Measurements from ENCODE around the gene C19orf12.

C19orf12 gene

DNA sequence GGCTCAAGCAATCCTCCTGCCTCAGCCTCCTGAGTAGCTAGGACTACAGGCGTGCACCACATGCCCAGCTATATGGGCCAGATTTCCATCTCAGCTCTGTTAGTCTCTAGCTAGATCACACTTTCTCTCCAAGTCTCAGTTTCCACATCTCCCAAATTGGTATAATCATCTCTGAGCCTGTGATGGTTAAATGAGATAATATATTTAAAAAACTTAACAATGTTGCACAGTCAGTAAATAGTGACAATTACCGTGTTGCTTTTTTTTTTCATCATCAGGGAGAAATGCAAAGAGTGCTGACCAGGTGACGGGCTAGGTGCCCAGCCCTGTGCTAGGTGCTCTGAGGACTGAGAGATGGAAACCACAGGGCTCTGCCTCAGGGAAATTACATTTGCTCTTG, 36.9 kb upstream of the C19orf12 start:
- Histone ChIP-seq H3K4me1 (ENCODE audit: control insufficient read depth, insufficient read depth, low read length) (no peaks in the 10 kb centered on the region), H3K27me3 (ENCODE audit: control insufficient read depth, insufficient read depth, low read length) (peaks cover 3% of the 10 kb centered on the region), H3K4me3 (ENCODE audit: low read length) (no peak overlapping the region), H3K9me3 (ENCODE audit: control insufficient read depth, low read length) (no peaks in the 10 kb centered on the region), H3K36me3 (ENCODE audit: control insufficient read depth, insufficient read depth, low read length) (no peaks in the 10 kb centered on the region), H3K9ac (ENCODE audit: low read length) (no peak overlapping the region)

DNA sequence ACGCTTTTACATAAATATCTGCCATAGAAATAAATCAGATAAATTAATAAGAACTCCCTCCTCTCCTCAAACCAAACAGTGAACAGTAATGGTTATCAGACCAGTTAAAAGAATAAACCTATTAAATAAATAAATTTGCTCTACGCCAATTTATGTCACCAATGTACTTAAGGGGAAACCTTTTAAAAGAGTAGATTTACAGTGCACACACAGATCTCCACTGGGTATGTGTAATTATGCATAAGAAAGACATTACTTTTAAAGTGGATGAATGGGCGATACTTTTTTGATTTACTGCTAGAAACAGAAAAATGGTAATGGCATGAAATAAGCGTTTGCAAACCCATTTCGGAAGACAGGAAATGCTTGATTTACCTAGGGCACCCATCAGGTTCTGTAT, 34.9 kb upstream of the C19orf12 start:
- Histone ChIP-seq H3K4me1 (ENCODE audit: control insufficient read depth, insufficient read depth, low read length) (no peaks in the 10 kb centered on the region), H3K27me3 (ENCODE audit: control insufficient read depth, insufficient read depth, low read length) (peaks cover 3% of the 10 kb centered on the region), H3K9ac (ENCODE audit: low read length) (no peak overlapping the region), H3K9me3 (ENCODE audit: control insufficient read depth, low read length) (no peaks in the 10 kb centered on the region), H3K4me3 (ENCODE audit: low read length) (no peak overlapping the region), H3K36me3 (ENCODE audit: control insufficient read depth, insufficient read depth, low read length) (no peaks in the 10 kb centered on the region)

DNA sequence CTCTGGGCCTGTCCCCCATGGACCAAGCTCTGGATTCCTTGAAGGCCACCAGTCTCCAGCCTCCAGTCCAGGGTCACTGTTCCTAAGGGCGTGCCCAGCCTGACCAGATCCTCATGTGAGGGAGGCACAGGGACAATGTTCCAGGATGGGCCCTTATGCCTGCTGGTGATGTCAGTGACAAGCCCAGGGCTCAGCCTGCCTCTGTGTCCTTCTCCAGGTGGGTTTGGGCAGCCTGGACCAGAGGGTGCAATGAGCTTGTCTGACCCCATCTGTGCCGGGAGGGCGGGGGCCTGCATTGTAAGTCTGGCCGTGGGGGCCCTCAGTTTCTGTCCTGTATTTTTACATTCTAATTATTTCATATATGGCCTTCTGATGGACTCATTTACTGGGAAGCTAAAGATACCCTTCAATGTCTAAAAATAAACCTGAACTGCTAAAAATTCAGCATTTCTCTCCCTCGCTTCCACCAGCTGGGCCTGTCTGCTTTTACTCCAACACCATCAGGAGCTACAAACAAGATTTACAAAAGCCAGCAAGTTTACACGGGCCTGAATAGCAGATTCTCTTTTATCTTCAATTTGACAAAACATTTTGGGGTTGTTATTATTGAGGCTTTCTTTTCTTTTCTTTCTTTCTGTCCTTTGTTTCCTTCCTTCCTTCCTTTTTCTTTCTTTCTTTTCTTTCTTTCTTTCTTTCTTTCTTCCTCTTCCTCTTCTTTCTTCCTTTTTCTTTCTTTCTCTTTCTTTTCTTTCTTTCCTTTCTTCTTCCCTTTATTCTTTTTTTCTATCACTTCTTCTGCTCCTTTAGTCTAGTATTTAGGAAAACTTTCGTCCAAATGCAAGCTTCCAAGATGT, 34.2 kb upstream of the C19orf12 start:
- no peak overlapping the region for H3K9ac ChIP-seq (ENCODE audit: low read length)
- H3K4me3 ChIP-seq (ENCODE audit: low read length) = no peak overlapping the region
- H3K36me3 ChIP-seq (ENCODE audit: control insufficient read depth, insufficient read depth, low read length) = no peaks in the 10 kb centered on the region
- no peaks in the 10 kb centered on the region for H3K4me1 ChIP-seq (ENCODE audit: control insufficient read depth, insufficient read depth, low read length)
- H3K9me3 ChIP-seq (ENCODE audit: control insufficient read depth, low read length) = no peaks in the 10 kb centered on the region
- peaks cover 3% of the 10 kb centered on the region for H3K27me3 ChIP-seq (ENCODE audit: control insufficient read depth, insufficient read depth, low read length)

DNA sequence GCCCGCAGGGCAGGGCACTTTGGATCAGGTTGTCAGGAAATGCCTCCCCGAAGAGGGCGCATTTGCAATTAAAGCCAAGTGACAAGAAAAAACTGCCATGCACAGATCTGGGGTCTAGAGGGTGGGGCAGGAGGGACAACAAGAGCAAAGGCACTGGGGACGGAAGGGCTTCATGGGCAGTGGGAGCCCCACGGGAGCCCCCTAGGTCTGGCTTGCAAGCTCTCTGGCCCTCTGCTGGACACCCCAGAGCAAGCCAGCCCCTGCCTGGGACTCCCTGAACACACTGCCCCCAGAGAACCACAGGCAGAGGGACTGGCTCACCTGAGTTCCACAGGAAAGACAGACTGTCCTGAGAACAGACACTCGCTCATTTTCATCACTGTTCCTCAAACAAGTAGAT, 30.2 kb upstream of the C19orf12 start:
- H3K9me3 ChIP-seq (ENCODE audit: control insufficient read depth, low read length) = no peaks in the 10 kb centered on the region

DNA sequence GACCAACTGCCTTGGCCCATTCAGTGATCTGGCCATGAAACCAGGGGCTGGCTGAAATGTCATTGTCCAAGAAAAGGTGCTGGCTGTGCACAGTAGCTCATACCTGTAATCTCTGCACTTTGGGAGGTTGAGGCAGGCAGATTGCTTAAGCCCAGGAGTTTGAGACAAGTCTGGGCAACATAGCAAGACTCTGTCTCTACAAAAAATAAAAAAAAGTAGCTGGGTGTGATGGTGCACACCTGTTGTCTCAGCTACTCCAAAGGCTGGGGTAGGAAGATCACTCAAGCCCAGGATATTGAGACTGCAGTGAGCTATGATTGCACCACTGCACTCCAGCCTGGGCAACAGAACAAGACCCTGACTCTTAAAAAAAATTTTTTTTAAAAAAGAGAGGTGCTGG, 28.6 kb upstream of the C19orf12 start:
- Histone ChIP-seq H3K9ac (ENCODE audit: low read length) (no peak overlapping the region), H3K4me1 (ENCODE audit: control insufficient read depth, insufficient read depth, low read length) (no peaks in the 10 kb centered on the region), H3K4me3 (ENCODE audit: low read length) (no peak overlapping the region), H3K27me3 (ENCODE audit: control insufficient read depth, insufficient read depth, low read length) (no peaks in the 10 kb centered on the region), H3K36me3 (ENCODE audit: control insufficient read depth, insufficient read depth, low read length) (no peaks in the 10 kb centered on the region), H3K9me3 (ENCODE audit: control insufficient read depth, low read length) (no peaks in the 10 kb centered on the region)

More for the DNA sequence above, 30.2 kb upstream of the C19orf12 start:
- Histone ChIP-seq H3K4me1 (ENCODE audit: control insufficient read depth, insufficient read depth, low read length) (no peaks in the 10 kb centered on the region), H3K27me3 (ENCODE audit: control insufficient read depth, insufficient read depth, low read length) (no peaks in the 10 kb centered on the region), H3K4me3 (ENCODE audit: low read length) (no peak overlapping the region), H3K36me3 (ENCODE audit: control insufficient read depth, insufficient read depth, low read length) (no peaks in the 10 kb centered on the region), H3K9ac (ENCODE audit: low read length) (no peak overlapping the region)

DNA sequence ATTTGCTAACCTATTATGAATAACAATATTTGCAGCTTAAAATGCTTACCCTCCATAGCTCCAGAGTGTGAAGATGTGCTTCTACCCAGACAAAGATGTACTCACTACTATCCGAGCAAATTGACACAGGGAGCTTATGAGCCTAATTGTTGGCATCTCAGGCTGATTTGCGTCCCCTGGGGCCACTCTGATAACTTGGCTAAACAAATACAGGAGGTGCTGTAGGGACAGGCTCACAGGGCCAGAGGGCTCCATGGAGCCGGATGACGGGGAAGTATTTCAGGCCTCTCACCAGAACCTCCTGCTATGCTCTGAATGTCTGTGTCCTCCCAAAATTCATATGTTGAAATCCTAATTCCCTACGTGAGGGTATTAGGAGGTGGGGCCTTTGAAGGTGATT, 26.7 kb upstream of the C19orf12 start:
- Histone ChIP-seq H3K27me3 (ENCODE audit: control insufficient read depth, insufficient read depth, low read length) (no peaks in the 10 kb centered on the region), H3K36me3 (ENCODE audit: control insufficient read depth, insufficient read depth, low read length) (no peaks in the 10 kb centered on the region), H3K9me3 (ENCODE audit: control insufficient read depth, low read length) (no peaks in the 10 kb centered on the region), H3K9ac (ENCODE audit: low read length) (no peak overlapping the region), H3K4me3 (ENCODE audit: low read length) (no peak overlapping the region), H3K4me1 (ENCODE audit: control insufficient read depth, insufficient read depth, low read length) (no peaks in the 10 kb centered on the region)

DNA sequence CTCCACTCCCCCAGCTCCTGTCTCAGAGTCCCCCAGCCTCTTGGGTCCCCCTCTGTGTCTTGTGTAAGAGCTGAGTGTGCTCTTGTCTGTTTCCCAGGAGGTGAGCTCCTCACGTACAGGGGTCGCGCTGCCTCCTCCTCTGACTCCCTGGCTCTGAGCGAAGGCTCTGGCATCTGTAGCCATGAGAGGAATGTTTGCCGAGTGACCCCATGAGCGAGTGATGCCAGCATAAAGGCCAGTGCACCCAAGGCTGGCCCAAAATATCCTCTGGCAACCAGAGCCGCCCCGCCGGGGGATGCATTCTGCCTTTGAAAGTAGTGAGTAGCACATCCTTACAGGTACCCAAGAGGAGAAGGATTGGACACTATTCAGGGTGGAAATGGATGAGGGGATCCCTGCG, 26.2 kb upstream of the C19orf12 start:
- H3K36me3 ChIP-seq (ENCODE audit: control insufficient read depth, insufficient read depth, low read length) = no peaks in the 10 kb centered on the region
- no peaks in the 10 kb centered on the region for H3K9me3 ChIP-seq (ENCODE audit: control insufficient read depth, low read length)
- H3K4me1 ChIP-seq (ENCODE audit: control insufficient read depth, insufficient read depth, low read length) = no peaks in the 10 kb centered on the region
- no peak overlapping the region for H3K4me3 ChIP-seq (ENCODE audit: low read length)
- no peaks in the 10 kb centered on the region for H3K27me3 ChIP-seq (ENCODE audit: control insufficient read depth, insufficient read depth, low read length)
- H3K9ac ChIP-seq (ENCODE audit: low read length) = no peak overlapping the region

DNA sequence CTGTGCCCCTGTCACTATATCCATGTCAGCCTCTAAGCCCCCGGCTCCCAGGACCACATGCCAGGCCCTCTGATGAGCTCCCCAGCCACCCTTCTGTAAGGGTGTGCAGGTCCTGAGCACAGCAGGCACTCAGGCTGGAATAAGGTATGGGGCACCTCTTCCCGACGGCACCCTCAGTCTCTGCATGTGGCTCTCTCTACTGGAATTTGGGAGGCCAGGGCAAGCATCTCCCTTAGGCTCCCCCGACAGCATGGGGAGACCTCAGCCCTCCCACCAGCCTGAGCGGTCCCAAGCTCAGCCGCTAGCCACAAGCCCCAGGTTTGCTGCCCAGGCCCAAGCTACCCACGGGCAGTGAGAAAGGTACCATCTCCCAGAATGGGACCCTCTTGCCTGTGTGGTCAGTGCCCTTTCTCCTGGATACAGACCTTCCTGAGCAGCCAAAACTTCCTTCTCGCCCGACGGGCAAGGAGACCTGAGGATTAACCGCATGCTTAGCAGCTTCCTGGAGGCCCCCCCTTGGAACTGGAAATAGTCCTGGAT, 22.5 kb upstream of the C19orf12 start:
- Histone ChIP-seq H3K4me1 (ENCODE audit: control insufficient read depth, insufficient read depth, low read length) (no peaks in the 10 kb centered on the region), H3K9ac (ENCODE audit: low read length) (no peak overlapping the region), H3K4me3 (ENCODE audit: low read length) (no peak overlapping the region), H3K27me3 (ENCODE audit: control insufficient read depth, insufficient read depth, low read length) (no peaks in the 10 kb centered on the region), H3K9me3 (ENCODE audit: control insufficient read depth, low read length) (no peaks in the 10 kb centered on the region), H3K36me3 (ENCODE audit: control insufficient read depth, insufficient read depth, low read length) (no peaks in the 10 kb centered on the region)

DNA sequence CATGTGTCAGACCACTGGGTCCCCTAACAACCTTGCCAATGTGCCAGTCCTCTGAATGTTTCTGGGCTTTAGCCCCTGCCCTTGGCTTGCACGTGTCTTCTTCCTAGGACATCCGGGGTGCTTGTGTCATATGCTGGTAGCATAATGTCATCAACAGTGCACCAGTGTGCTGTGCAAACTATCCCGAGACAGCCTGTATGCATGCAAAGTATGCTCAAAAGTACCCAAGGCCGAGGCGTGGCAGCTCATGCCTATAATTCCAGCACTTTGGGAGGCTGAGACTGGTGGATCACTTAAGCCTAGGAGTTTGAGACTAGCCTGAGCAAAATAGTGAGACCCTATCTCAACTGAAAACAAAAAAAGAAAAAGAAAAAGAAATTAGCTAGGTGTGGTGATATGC, 20.8 kb upstream of the C19orf12 start:
- H3K4me3 ChIP-seq (ENCODE audit: low read length) = no peak overlapping the region
- H3K36me3 ChIP-seq (ENCODE audit: control insufficient read depth, insufficient read depth, low read length) = no peaks in the 10 kb centered on the region
- no peaks in the 10 kb centered on the region for H3K4me1 ChIP-seq (ENCODE audit: control insufficient read depth, insufficient read depth, low read length)
- no peak overlapping the region for H3K9ac ChIP-seq (ENCODE audit: low read length)
- no peaks in the 10 kb centered on the region for H3K9me3 ChIP-seq (ENCODE audit: control insufficient read depth, low read length)
- H3K27me3 ChIP-seq (ENCODE audit: control insufficient read depth, insufficient read depth, low read length) = no peaks in the 10 kb centered on the region

DNA sequence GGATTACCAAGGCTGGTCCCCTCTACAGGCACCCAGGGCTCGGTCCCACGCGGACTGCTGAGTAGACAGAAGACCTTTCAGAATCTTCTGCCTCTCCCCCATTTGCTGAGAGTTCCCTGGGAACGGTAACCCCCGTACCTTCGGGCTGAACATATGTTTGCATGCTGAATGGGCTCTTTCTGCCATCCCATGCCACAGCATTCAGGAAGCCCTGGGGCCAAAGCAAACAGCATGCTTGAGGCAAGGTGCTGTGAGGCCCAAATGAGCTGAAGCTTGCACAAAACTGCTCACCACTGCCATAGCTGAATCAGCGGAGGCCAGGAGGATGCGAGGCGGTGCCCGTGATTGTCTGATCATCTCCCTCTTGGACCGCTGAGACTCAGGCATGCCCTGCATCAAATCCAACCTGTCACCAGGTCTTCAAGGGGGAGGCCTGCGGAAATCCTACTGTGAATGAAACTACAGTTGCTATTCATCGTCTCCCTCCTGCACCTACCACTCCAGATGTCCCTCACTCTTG, 16.3 kb upstream of the C19orf12 start:
- Histone ChIP-seq H3K9me3 (ENCODE audit: control insufficient read depth, low read length) (no peaks in the 10 kb centered on the region), H3K36me3 (ENCODE audit: control insufficient read depth, insufficient read depth, low read length) (no peaks in the 10 kb centered on the region), H3K27me3 (ENCODE audit: control insufficient read depth, insufficient read depth, low read length) (peaks cover 3% of the 10 kb centered on the region), H3K4me3 (ENCODE audit: low read length) (no peak overlapping the region), H3K4me1 (ENCODE audit: control insufficient read depth, insufficient read depth, low read length) (no peaks in the 10 kb centered on the region), H3K9ac (ENCODE audit: low read length) (no peak overlapping the region)

DNA sequence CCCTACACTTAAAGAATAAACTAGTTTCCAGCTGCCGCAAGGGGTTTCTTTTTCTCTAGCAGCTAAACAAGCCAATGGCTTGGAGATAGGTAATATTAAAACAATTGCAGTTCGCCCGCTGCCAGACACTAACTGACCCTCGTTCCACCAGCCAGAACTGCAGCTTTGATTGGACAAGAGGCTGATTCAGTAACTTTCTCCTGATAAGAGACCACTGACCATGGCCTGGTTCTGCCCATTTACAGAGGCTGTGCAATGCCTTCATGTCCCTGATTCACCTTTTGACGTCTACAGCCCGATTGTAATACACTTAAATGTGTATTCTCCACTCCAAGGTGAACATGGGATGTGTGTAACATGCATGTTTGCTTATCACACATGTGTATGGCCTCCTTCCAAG, 12.8 kb upstream of the C19orf12 start:
- H3K9me3 ChIP-seq (ENCODE audit: control insufficient read depth, low read length) = no peaks in the 10 kb centered on the region
- H3K9ac ChIP-seq (ENCODE audit: low read length) = no peak overlapping the region
- H3K27me3 ChIP-seq (ENCODE audit: control insufficient read depth, insufficient read depth, low read length) = peaks cover 34% of the 10 kb centered on the region
- H3K4me1 ChIP-seq (ENCODE audit: control insufficient read depth, insufficient read depth, low read length) = no peaks in the 10 kb centered on the region
- no peak overlapping the region for H3K4me3 ChIP-seq (ENCODE audit: low read length)
- H3K36me3 ChIP-seq (ENCODE audit: control insufficient read depth, insufficient read depth, low read length) = no peaks in the 10 kb centered on the region

DNA sequence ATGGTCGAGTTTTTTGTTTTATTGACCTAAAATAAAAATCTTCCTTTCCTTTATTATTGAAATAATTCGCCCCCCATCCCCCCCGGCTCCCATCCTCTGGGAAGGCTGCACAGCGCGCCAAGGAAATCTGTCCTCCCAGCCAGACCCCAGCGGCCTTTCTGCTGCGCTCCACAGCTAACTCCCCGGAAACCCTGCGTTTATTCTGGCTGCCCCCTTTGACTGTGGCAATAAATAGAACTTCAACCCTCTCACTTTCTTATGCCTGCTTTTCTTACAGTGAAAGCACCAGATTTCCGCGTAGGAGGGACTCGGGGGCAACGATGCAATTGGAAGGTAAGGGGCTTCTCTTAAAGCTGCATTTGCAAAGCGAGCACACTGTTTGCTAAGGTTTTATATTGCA, 9.7 kb upstream of the C19orf12 start:
- Histone ChIP-seq H3K27me3 (ENCODE audit: control insufficient read depth, insufficient read depth, low read length) (peaks cover 36% of the 10 kb centered on the region), H3K4me3 (ENCODE audit: low read length) (no peak overlapping the region), H3K9me3 (ENCODE audit: control insufficient read depth, low read length) (no peaks in the 10 kb centered on the region), H3K9ac (ENCODE audit: low read length) (no peak overlapping the region), H3K4me1 (ENCODE audit: control insufficient read depth, insufficient read depth, low read length) (no peaks in the 10 kb centered on the region), H3K36me3 (ENCODE audit: control insufficient read depth, insufficient read depth, low read length) (no peaks in the 10 kb centered on the region)
